Non-pigmented ciliary epithelial cell (primary cell): Measurements from ENCODE around the gene HTRA3.

Experiments
- DNase-seq: peaks from one replicate; pipeline ENCODE4 v3.0.0-alpha.2; 2010; ENCODE audit warnings: low read depth

The HTRA3 gene

DNA sequence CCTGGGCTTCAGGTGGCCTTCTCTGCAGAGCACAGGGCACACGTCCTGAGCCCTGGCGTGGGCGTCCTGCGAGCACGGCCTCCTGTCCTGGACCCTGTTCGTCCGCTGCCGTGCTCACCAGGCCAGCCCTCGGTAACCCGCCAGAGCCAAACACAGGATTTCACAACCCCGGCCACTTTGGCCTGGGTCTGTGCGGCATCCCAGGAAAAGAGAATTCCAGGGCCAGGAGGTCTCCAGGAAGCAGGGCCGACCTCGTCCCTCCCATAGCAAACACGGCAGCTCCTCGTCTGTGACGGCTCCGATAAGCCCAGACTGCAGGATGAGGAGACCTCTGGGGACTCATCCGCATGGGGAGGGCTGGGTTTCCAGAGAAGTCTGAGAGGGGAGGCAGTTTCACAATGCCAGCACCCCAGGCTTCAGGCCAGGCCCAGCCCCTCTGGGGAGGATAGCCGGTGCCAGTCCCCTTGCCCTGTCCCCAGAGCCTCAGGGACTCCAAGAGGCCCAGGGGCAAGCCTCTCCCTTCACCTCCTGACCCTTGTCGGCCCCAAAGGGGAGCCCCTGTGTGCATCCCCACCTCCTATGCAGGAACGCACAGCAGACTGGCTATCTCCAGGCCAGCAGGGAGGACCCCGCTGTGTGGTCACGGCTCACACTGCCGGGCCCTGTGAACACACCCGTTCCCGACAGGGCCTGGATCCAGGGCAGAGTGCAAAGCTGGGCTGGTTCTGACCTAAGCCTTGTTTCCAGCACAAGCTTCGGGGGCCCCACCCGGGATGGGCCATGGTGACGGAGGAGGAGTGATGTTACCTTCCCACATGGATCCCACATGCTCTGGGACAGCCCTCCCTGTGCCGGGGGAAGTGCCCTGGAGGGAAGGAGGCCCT lies 22.3 kb upstream of the HTRA3 start:
- no peak for DNase-seq

DNA sequence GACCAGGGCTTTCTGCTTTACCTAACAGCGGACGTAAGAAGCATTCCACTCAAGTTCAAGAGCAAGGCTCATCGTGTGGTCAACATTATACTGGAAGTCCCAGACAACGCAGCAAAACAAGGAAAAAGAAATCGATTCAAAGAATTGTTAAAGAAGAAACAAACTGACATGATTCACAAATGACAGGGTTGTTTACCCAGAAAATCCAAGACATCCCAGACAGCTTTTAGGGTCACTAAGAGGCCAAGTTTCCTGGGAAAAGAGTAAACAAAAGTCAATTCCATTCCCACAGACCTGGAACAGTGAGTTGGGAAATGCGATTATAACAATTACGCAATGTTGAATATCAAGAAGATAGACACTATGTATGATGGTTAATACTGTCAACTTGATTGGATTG lies 21.5 kb upstream of the HTRA3 start:
- no peak for DNase-seq

DNA sequence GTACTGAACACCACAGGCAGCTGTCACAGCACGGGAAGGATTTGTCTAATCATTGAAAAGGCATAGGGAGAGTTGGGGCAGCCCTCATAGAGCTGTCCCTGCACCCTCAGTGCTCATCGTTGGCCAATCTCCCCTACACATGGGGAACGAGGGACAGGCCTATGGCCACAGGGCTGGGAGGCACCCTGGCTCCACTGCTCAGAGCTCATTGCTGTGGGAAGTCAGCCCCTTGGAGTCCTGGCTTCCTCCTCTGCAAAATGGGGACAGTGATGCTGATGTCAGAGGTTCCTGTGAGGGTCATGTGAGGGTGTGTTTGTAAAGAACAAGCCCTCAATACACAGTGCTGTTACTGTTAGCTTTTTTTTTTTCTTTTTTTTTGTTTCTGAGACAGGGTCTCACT lies 19.3 kb upstream of the HTRA3 start:
- DNase-seq = no peak

DNA sequence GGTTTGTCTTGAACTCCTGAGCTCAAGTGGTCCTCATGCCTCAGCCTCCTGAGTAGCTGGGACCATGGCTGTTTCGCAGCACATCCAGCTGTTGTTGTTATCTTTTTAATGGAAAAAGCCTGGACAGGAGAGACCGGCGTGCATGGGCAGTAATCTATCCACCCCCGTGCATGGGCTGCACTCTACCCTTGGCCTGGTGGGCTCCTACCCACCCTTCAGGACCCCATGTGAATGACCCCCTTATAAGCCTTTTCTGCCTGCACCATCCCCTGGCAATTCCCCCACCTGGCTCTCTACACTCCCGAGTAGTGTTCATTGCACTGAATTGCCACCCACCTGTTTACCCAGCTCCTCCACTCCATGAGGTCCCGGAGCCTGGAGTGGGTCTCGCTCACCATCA lies 18.9 kb upstream of the HTRA3 start:
- DNase-seq = no peak

DNA sequence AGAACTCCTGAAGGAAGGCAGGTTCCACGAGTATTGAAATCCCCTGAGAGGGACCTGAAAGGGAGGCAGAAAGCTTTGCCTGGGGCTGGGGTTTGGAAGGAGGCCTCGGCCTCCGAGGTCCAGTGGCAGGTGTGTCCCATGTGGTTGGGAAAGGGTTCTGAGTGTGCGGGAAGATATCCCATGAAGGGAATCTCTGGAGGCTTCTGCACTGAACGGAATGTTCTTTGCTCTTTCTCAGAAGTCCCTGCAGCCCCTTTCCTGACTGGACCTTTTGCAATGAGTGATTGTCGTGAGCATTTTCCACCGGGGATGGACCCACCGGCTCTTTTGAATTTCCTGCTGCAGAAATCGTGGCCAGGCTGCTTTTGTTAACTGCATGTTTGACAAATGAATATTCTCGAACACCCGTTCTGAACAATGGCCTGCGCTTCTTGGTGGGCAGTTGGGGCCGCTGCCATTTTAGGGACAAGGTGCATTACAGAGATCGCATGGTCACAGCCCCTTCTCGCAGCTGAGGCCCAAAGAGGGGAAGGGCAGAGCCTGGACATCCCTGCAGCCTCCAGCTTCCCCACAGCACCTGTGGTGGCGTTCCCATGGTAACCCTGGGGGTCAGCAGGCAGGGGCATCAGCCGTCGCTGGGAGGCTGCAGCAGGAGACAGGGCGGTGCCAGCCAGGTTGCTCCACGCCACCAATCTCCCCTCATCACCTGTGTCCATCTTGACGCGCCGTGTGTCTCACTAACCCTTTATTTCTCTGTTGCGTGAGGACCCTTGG lies 18.3 kb upstream of the HTRA3 start:
- DNase-seq = no peak

DNA sequence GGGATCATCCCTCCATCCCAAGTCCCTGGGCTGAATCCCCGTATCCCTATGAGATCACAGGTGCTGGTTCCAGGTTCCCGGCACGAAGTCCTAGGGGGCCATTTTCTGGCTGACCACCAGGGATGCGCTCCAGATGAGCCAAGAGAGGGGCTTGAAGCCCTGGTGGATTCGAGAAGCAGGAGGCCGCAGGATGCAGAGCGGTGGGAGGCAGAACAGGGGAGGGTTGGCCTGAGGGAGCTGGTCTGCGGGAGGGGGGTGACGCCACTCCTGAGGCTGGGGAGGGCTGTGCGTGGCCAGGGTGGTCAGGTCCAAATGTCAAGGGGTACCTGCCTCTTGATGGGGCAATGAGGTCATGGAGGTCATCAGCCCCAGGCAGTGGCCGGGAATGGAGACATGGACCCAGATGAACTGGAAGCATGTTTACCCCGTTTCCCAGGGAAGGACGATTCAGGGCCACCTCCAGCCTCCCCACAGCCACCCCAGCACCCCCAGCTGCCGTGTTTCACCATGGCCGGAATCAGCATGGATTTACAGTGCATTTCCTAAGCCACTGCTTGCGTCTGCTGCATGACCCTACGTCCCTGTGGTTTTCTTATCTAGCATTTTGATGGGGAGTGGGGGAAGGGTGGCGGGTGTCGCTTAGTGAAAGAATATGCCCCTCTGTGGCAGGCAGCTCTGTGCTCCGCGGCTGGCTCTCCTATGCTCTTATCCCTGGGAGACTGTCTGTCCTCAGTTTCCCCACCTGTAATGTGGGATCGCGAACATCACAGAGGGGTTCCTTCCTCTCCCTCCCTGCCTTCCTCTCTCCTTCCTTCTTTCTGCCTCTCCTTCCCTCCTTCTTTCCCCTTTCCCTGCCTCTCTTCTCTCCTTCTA lies 17.0 kb upstream of the HTRA3 start:
- peak; percentile 36 for DNase-seq

DNA sequence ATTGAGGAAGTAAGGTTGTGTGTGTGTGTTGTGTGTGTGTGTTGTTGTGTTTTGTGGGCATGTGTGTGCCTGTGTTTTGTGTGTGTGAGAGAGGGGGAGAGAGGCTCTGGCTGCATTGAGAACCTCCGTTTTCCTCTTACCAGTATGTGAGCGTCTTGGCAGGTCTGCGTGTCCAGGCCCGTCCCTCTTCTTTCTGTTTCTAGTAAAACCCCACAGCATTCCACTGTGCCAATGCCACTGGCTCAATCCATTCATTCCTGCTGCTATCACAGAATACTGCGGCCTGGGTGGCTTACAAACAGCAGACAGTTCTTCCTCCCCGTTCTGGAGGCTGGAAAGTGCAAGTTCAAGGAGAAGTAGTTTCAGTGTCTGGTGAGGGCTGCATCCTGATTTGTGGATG lies 15.5 kb upstream of the HTRA3 start:
- DNase-seq = no peak

DNA sequence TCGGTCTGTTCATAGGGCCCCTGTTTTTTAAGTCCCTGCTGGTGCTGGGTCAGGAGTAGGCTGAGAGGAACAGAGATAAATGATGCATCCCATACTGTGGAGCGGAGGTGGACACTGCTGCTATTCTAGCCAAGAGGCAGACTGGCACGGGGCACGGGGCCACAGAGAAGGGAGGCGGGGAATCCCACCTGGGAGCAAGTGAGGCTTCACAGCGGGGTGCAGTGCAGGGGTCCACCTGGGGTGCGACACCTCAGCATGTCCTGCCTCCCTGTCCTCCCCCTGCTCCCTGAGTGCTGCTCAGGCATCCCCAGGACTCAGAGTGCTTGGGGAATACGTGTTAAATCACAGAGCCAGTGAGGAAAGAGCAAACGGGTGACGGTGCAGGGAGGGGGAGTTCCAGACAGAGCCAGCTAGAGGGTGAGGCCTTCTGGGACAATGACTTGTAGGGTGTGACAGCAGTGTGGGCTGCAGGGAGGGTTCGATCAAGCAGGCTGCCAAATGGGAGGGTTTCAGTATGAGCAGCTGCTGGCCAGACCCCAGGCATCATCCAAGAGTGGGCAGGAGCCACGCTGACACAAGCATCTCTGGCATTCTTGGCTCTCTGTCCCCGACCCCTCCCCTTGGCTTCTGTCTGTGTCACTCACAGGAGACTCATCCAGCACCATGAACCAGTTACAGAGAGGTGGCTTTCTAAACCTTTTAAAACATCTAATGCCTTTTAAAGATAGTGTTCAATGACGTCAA lies 13.7 kb upstream of the HTRA3 start:
- no peak for DNase-seq

DNA sequence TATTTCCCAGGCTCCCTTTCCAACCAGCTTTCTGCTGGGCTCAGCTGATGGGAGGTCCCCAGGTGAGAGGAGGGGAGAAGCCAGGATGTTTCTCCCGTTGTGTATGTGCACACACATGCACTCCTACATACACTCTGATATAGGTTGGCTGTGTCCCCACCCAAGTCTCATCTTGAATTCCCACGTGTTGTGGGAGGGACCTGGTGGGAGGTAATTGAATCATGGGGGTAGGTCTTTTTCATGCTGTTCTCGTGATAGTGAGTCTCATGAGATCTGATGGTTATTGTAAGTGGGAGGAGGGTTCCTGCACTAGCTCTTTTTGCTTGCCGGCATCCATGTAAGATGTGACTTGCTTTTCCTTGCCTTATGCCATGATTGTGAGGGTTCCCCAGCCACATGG lies 11.7 kb upstream of the HTRA3 start:
- DNase-seq = no peak

DNA sequence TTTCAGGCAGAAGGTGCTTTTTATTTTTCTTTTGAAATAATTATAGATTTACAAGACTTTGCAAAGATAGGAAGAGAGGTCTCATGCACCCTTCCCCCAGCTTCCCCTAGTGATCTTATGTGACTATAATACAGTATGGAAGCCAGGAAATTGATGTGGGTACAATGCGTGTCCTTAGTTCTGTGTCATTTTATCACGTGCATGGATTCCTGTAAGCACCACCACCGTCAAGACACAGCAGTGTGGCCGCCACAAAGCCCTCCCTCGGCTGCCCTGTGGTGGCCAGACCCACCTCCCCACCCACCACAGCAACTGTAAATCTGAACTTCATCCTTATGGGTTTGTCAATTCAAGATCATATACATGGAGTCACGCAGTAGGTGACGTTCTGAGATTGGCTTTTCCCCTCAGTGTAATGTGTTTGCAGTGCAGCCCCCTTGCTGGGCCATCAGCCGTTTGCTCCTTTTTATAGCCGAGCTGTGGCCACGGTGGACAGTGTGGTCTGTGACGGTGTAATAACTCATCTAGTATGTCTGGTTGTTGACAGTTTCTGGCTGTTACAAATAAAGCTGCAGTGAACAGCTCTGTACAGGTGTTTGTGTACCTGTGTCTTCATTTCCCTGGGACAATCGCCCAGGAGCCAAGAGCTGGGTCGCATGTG lies 10.9 kb upstream of the HTRA3 start:
- DNase-seq = no peak

DNA sequence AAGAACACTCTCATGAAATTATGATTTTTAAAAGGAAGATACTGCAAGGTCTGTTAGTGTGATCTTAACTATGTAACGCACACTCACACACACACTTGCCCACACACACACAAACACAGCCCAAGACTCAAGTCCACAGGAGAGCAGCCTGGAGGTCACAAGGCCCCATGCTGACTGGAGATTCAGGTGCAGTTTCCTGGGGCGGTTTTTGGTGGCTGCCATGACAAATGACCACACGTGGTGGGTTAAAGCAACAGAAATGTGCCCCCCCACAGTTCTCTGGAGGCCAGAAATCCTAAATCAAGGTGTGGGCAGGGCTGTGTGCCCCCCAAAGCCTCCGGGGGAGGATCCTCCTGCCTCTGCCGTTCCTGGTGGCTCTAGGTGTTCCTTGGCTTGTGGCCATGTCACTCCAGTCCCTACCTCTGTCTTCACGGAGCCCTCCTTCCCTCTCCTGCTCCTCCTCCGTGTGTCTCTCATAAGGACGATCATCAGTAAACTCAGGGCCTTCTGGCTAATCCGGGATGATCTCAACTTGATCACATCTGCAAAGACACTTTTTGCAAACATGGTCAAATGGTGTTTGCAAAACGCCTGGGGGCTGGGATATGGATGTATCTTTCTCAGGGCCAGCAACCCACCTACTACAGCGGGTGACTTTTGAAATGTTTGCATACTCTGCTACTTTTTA lies 9.7 kb upstream of the HTRA3 start:
- no peak for DNase-seq

DNA sequence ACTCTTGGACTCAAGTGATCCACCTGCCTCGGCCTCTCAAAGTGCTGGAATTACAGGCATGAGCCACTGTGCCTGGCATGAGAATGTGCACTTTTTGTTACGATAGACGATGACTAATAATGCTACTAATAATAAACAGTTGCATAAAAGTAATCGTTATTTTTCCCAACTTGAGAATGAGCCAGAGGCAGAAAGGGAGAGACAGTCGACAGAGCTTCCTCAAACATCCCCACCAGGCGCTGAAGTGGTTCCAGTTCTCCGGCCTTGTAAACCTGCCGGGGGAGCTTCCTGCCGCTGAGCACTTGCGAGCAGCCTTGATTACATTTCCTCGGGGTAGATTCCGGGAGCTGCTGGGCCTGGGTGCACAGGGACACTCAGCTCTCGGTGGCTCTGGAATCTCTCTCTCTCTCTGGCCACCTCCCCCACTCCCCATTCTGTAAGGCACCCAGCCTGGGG lies 8.9 kb upstream of the HTRA3 start:
- DNase-seq = peak; percentile 52

DNA sequence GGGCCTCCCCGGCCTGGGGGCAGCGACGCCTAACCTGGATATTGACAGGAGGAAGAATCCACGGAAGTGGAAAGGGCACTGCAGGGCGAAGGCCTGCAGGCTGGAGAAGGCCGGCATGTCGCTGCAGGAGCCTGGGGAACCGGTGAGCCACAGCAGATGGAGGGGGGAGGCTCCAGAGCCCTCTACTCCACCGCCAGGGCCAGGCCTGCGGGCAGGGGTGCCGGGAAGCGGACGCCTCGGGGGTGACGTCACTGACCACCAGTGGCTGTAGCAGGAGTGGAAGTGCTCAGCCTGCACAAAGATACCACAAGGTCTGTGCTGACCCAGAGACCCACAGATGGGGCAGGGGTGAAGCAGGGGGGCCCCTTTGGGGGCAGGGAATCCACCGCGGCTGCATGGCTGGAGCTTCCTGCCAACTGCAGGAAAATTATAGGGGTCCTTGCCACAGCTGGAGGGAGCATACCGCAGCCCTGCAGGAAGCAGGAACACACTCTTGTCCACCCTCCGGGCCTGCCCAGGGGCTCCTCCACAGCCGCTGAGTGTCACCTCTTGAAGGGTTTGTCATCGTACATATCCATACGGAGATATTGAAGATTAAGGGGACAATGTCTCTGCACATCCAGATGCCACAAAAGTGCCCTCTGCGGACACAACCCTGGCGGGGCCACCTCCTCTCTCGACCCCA lies 7.6 kb upstream of the HTRA3 start:
- DNase-seq = peak; percentile 19

DNA sequence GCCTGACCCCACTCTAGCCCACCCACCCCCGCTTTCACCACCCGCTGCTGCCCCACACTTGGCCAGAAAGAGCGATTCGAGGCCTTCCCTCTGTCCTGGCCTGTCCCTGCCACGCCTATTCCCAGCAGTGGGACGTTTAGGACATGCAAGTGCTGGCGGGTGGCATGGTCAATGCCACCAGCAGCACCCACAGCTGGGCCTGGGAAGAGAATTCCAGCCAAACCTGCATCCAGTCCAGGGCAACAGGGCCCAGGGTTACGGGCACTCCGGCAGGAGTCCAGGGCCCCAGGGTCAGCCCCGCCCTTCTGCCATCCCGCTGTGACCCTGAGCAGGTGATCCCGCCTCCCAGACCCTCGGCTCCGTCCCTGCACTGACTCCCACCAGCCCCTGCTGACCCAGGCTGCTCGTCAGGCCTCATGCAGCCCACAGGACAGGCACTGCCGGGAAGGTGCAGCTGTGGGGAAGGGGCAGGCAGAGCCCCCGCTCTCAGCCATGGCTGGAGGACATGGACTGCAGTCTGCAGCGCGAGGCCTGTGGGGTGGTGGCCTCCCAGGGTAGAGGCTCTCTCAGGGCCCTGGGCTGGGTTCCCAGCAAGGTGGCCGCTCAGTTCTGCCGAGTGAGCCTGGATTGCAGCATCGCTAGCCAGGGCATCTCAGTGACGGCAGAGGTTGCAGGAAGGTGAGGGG lies 6.8 kb upstream of the HTRA3 start:
- DNase-seq = no peak

DNA sequence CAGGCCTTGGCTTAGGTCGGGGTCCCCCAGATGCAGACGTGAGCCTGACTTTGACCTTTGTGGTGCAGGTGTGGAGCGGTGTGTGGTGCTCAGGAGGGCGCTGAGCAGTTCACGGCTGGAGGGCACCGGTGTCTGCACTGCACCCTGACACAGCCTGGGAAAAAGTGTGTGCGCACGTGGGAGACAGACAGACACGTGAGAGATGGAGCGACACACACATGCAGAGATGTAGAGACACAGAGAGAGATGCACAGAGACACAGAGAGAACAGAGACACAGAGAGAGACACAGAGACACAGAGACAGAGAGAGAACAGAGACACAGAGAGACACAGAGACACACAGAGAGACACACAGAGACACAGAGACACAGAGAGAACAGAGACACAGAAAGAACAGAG lies 6.2 kb upstream of the HTRA3 start:
- DNase-seq = no peak

DNA sequence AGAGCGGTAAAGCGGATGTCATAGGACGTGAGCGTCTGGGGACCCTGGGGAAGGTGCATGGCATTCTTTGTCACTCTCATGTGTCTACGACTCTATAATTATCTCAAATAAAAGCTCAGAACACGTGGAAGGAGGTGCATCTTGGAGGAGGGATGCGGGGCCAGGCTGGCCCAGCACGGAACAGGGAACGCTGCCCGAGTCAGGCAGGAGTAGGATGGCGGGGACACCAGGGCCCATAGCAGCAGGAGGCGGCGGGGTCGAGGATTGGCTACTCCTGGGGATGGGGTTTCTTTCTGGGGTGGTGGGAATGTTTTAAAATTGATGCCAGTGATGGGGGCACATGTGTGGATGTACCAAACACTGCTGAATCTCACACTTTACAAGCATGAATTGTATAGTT lies 5.4 kb upstream of the HTRA3 start:
- no peak for DNase-seq

DNA sequence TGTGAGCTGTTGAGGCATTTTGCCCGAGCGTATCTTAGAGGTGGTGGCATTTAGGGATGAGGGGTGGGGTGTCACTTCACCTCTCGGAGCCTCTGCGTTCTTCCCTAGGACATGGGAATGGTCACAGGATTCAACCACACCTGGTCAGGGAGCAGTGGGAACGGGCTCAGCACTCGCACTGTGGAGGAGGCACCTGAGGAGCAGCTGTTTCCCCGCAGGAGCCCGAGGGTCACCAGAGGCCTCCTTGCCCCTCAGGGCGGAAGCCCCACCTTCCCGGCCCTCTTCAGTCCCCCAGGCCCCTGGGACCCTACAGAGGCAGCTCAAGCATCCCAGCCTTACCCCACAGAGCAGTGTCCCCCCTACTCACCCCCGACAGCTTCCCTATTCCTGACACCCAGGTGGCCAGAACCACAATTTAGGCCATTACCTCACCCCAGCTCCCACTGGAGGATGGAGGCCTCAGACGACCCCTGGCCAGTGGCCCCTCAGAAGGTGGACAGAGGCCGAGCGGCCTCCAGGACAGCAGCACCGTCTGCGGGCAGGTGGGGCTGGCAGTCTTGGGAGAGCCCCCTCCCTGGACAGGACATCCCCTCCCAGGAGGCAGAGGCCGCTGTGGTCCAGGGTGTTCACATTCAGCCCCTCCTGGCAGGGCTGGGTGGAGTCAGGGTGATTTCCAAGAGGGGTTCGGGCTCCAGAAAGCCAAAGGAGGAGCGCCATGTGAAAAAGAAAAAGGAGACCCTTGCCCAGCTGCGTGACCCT lies 4.2 kb upstream of the HTRA3 start:
- no peak for DNase-seq

DNA sequence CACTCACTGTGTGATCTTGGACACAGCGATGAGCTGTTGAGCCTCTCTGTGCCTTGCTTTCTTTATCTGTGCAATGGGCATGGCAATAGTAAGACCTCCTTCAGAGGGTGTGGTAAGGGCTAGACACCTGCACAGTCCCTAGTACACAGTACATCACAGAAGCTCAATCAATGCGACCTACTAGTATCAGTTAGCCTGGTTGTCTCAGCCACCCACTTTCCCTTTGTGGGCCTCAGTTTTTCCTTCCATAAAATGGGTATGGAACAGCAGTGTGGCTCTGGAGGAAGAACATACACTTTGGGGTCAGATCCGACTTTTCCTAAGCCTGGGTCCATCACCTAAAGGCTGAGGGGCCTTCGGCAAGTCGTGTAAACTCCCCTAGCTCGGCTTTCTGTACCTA lies 3.5 kb upstream of the HTRA3 start:
- DNase-seq = no peak

DNA sequence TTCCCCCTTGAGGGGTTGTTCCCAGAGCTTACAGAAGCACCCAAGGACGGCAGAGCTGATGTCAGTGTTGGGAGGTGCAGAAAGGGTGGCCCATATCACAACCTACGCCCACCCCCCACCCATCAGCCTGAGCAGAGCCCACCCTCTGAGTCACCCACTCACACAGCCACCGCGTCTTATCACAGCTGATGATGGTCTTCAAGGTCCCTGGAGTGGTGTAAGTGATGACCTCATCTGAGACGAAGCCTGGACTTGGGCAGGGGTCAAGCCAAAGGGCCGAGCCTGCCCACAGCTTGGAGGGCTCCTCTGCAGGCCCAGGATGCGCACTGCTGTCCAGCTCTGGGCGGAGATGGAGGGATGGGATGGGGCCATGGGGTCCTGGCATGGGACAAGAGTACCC lies 3.0 kb upstream of the HTRA3 start:
- DNase-seq = no peak
